ENCODE data around the gene OGFR. TPM values are rescaled to one million over a fixed set of nuclear protein-coding genes. Genes with fewer than 3 reads are reported as not detected.

OGFR gene
- total RNA-seq, 4 donors from 2014 or later, result 32.1 to 54.1 (median 42.5) TPM

GRCh38 chr20:62788607-62789006, 16.0 kb upstream of the OGFR start:
- Histone ChIP-seq H3K27me3 (peaks cover 16% of the 10 kb centered on the region), H3K9me3 (no peaks in the 10 kb centered on the region), H3K27ac (no peak overlapping the region), H3K4me3 (no peak overlapping the region), H3K36me3 (no peaks in the 10 kb centered on the region), H3K4me1 (peaks cover 9% of the 10 kb centered on the region)
- no peak for DNase-seq (ENCODE audit: low spot score in 2 of 2)
- TF ChIP-seq POLR2AphosphoS5 (IDR thresholded peaks at IDR 0.05) (no peak), EP300 (IDR thresholded peaks at IDR 0.05) (no peak), CTCF (IDR thresholded peaks at IDR 0.05) (no peak), POLR2A (IDR thresholded peaks at IDR 0.05) (no peak)
- 81% methylated on average over 7 of the region's 15 CpGs for WGBS

DNA sequence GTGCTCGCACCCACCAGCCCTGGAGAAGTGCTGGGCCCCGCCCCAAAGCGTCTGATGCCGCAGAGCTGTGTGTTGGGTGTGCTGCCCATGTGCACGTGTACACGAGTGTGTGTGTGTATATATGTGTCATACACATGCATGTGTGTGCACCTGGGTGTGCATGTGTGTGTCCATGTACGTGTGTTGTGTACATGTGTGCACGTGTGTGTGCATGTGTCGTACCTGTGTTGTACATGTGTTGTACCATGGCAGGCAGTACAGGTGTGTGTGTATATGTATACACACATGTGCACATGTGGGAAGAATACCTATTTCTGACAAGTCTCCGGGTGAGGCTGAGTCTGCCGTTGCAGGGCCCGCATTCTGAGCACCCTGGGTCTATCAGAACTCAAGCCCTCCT, 14.6 kb upstream of the OGFR start:
- DNase-seq (ENCODE audit: low spot score in 2 of 2), result no peak
- WGBS, result 80% methylated on average over 9 of the region's 12 CpGs
- peaks cover 21% of the 10 kb centered on the region for H3K4me1 ChIP-seq
- TF ChIP-seq POLR2A (IDR thresholded peaks at IDR 0.05) (no peak), CTCF (IDR thresholded peaks at IDR 0.05) (no peak), POLR2AphosphoS5 (IDR thresholded peaks at IDR 0.05) (no peak), EP300 (IDR thresholded peaks at IDR 0.05) (no peak)
- H3K9me3 ChIP-seq, result no peaks in the 10 kb centered on the region
- no peak overlapping the region for H3K27ac ChIP-seq
- H3K36me3 ChIP-seq, result no peaks in the 10 kb centered on the region
- H3K4me3 ChIP-seq, result no peak overlapping the region
- peaks cover 16% of the 10 kb centered on the region for H3K27me3 ChIP-seq

GRCh38 chr20:62791301-62792181, 13.1 kb upstream of the OGFR start:
- Histone ChIP-seq H3K9me3 (no peaks in the 10 kb centered on the region), H3K27me3 (peaks cover 2% of the 10 kb centered on the region), H3K4me3 (no peak overlapping the region), H3K27ac (no peak overlapping the region), H3K36me3 (no peaks in the 10 kb centered on the region), H3K4me1 (peaks cover 31% of the 10 kb centered on the region)
- peak; percentile 85 to 89 for DNase-seq (ENCODE audit: low spot score in 2 of 2)
- TF ChIP-seq POLR2AphosphoS5 (IDR thresholded peaks at IDR 0.05) (no peak), CTCF (IDR thresholded peaks at IDR 0.05) (peak; percentile 85 to 86)
- WGBS, result 26% methylated on average over 21 of the region's 23 CpGs

DNA sequence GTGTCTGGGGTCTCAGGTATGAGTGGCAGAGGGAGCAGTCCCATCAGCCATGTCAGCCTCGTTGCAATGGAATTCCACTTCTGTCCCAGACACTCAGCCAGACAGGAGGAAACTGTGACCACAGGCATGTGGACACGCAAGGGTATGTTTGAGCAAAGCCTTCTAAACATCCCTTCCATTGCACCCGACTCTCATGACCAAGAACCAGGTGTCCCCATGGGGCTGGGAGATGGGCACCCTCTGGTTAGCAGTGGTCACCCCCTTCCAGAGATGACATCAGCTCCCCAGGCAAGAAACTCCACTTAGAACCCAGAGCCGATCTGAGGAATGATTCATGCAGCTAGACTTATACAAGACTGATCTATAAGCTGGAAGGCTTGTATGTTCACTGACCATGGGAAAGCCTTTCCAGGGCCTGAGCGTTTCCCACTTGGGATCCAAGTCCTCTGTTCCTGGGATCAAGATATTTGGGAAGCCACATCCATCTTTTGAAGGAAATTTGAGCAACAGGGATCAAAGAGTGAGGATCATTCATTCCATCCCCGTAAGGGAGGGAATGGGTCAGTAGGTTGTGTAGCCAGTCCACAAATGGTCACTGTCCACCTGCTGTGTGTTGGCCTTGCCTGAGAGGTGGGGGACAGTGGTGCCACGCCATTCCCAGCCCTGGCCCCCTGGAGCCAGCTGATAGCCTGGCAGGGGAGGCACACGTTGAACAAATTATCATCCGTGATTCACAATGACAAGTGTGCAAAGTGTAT, 12.3 kb upstream of the OGFR start:
- Histone ChIP-seq H3K36me3 (no peaks in the 10 kb centered on the region), H3K27me3 (no peaks in the 10 kb centered on the region), H3K4me1 (peaks cover 38% of the 10 kb centered on the region), H3K27ac (no peak overlapping the region), H3K9me3 (no peaks in the 10 kb centered on the region), H3K4me3 (no peak overlapping the region)
- no peak for TF ChIP-seq POLR2AphosphoS5 (IDR thresholded peaks at IDR 0.05)
- no peak for DNase-seq (ENCODE audit: low spot score in 2 of 2)
- 82% methylated on average over 8 of the region's 9 CpGs for WGBS

DNA sequence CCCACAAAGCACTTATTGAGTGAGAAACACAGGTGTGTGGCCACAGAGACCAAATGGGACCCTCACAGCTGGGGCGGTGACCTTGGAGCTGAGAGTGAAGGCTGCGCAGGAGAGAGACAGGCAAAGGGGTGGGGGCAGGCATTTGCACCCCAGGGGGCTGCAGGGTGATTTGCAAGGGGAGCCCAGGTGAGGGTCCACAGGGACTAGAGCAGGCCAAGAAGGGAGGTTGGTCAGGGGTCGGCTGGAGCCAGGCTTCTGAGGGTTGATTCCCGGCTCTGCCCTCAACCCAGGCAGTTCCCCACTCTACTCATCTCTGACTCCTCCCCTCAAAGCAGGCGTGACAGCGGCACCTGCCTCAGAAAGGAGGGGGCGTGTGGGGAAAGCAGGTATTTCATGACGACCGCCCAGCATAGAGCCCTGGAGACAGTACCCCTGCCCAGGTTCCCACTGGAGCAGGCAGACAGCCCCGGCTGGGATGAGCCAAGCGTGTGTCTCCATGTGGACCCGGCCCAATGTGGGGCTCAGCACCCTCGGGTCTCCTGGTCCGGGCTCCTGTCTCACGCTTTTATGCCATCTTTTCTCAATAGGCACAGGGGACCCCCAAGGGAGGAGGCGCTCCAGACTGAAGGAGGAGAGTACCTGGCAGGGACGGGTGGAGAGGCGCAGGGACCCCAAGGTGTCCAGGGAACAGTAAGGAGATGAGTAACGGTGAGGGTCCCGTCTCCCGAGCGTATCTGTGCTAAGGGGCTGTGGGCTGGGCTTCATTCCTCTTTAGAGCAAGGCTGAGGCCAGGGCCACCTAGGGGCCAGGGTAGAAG, 11.5 kb upstream of the OGFR start:
- 81% methylated on average over 15 of the region's 22 CpGs for WGBS
- Histone ChIP-seq H3K4me3 (peak overlapping the region; percentile 84), H3K4me1 (peaks cover 44% of the 10 kb centered on the region), H3K27me3 (no peaks in the 10 kb centered on the region), H3K9me3 (no peaks in the 10 kb centered on the region), H3K27ac (peak overlapping the region; percentile 90), H3K36me3 (peaks cover 3% of the 10 kb centered on the region)
- TF ChIP-seq CTCF (IDR thresholded peaks at IDR 0.05), result no peak
- no peak for TF ChIP-seq EP300 (IDR thresholded peaks at IDR 0.05)
- TF ChIP-seq POLR2AphosphoS5 (IDR thresholded peaks at IDR 0.05), result no peak
- no peak for TF ChIP-seq POLR2A (IDR thresholded peaks at IDR 0.05)
- no peak for DNase-seq (ENCODE audit: low spot score in 2 of 2)
